Stimulated activated CD8-positive, alpha-beta memory T cell treated with anti-CD3 and anti-CD28 coated beads, Interleukin-2, amount 100 ng/mL, for 48 hours (primary cell): Measurements from ENCODE around the gene RBM17.
"Not testable (repeated sequence)": the region's sequence is repeated elsewhere in the genome, so short reads cannot be mapped to it uniquely, and the experiment has no call there.

ENCODE experiments used
- DNase-seq, 2 donors: peaks; one replicate each; pipeline ENCODE4 v3.0.0-alpha.2; 2020; ENCODE audit warnings: low read depth in 2 of 2

RBM17 gene

GRCh38 chr10:6154566-6154965 lies 65.7 kb downstream of the RBM17 start:
- DNase-seq: no peak

GRCh38 chr10:6158276-6158675 lies 69.4 kb downstream of the RBM17 start:
- DNase-seq: no peak

GRCh38 chr10:6161921-6162320 lies 73.1 kb downstream of the RBM17 start:
- no peak for DNase-seq

DNA sequence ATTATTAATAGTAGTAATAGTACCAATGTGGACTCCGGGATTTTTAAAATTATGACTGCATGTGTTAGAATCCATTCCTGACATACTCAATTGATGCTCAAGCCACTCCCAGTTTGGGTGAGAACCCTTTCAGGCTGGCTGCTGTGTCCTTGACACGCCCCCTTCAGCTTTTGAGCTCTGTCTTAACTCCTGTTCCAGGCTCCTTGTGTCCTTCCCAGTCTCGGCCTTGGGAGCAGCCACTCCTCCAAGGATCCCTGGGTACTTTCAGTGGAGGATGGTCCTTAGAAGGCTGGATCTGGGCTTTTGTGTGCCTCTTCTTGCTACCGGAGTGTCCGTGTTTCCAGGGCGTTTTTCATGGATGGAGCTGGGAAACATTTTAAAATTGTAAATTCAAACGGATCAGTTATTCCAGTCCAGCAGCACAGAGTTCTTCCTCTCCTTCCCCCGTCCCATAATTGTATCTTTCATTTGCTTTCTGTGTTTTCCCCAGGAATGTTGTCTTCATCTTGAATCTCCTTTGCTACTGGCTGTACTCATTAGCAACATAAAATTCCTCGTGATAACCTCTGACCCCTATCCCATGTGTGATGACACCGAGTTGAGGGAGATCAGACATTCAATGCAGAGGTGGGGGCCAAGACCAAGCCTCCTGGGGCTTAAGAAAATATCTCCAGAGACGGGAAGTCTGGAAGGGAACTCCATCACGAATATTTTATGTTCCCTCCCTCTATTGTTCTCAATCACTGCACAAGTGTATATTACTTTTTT lies 73.9 kb downstream of the RBM17 start:
- DNase-seq: no peak

GRCh38 chr10:6163364-6164270 lies 74.8 kb downstream of the RBM17 start:
- DNase-seq: peak; percentile 90 to 93

GRCh38 chr10:6164271-6165095 lies 75.6 kb downstream of the RBM17 start:
- no peak for DNase-seq

GRCh38 chr10:6165221-6165725 lies 76.4 kb downstream of the RBM17 start:
- DNase-seq: no peak

DNA sequence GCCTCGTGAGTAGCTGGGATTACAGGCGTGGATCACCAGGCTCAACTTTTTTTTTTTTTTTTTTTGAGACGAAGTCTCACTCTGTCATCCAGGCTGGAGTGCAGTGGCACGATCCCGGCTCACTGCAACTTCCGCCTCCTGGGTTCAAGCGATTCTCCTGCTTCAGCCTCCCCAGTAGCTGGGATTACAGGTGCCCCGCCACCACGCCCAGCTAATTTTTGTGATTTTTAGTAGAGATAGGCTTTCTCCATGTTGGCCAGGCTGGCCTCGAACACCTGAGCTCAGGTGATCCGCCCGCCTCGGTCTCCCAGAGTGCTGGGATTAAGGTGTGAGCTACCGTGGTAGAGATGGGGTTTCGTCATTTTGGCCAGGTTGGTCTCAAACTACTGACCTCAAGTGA lies 77.1 kb downstream of the RBM17 start:
- not testable (repeated sequence) for DNase-seq
